ENCODE data around the gene YBEY. TPM values are rescaled to one million over a fixed set of nuclear protein-coding genes. Genes with fewer than 3 reads are reported as not detected.

YBEY gene
- total and polyA plus RNA-seq, 2 donors (not counting 1 experiment from before 2014, with no cell fraction given) = 15.9 to 18.6 TPM

DNA sequence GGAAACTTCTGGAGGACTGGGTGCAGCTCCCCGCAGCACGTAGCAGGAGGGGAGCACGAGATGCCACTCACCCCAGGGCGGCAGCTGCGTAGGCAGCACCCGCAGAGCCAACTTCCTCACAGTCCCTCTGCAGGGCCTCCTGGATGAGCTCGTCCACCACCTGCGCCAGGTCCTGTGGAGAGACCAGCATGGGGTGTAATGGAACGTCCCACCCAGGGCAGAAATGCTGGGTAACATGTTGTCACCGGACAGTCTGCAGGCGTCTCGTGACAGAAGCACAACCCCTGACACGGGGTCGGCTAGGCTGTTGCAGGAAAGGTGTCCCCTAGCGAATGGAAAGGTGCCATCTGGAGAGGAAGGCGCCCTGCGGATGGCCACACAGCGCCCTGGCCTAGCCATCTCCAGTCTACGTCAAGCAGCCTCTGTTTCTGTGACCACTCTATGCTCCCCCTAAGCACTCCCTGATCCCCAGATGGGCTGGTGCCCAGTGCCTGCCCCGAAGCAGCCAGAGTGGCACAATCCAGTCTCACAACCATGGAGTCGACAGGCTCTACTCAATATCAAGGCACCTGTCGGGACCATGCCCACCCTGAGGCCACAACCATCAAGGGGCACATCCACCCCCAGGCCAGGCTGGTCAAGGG lies 22.0 kb upstream of the YBEY start:
- TF ChIP-seq EZH2 (IDR thresholded peaks at IDR 0.05; ENCODE audit: low read length, missing control alignments) = no peak
- TF ChIP-seq, protein P1, sequence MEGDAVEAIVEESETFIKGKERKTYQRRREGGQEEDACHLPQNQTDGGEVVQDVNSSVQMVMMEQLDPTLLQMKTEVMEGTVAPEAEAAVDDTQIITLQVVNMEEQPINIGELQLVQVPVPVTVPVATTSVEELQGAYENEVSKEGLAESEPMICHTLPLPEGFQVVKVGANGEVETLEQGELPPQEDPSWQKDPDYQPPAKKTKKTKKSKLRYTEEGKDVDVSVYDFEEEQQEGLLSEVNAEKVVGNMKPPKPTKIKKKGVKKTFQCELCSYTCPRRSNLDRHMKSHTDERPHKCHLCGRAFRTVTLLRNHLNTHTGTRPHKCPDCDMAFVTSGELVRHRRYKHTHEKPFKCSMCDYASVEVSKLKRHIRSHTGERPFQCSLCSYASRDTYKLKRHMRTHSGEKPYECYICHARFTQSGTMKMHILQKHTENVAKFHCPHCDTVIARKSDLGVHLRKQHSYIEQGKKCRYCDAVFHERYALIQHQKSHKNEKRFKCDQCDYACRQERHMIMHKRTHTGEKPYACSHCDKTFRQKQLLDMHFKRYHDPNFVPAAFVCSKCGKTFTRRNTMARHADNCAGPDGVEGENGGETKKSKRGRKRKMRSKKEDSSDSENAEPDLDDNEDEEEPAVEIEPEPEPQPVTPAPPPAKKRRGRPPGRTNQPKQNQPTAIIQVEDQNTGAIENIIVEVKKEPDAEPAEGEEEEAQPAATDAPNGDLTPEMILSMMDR (conservative IDR thresholded peaks at IDR 0.05 in 1 of 2, IDR thresholded peaks at IDR 0.05 in 1 of 2; ENCODE audit: low read depth in 1 of 2, low read length in 2 of 2) = no peak
- no peaks in the 10 kb centered on the region for H3K79me2 ChIP-seq (ENCODE audit: control insufficient read depth, insufficient read depth, low read length)
- H3K4me1 ChIP-seq (ENCODE audit: control insufficient read depth, extremely low read depth, insufficient read depth, low read length) = no peaks in the 10 kb centered on the region
- H4K20me1 ChIP-seq (ENCODE audit: control insufficient read depth, extremely low read depth, insufficient read depth, low read length) = no peaks in the 10 kb centered on the region
- H3K9ac ChIP-seq (ENCODE audit: insufficient read depth, low read length) = no peak overlapping the region
- no peaks in the 10 kb centered on the region for H3K9me3 ChIP-seq (ENCODE audit: control insufficient read depth, insufficient read depth, low read depth, low read length)
- H3K27me3 ChIP-seq (ENCODE audit: control insufficient read depth, insufficient read depth, low read length) = no peaks in the 10 kb centered on the region
- H3K27ac ChIP-seq (ENCODE audit: insufficient read depth, low read length) = no peak overlapping the region
- H3K4me2 ChIP-seq (ENCODE audit: extremely low read depth, insufficient read depth, low read length) = no peak overlapping the region
- no peak overlapping the region for H2AFZ ChIP-seq (ENCODE audit: low read length)
- H3K36me3 ChIP-seq (ENCODE audit: control insufficient read depth, insufficient read depth, low read length) = peaks cover 29% of the 10 kb centered on the region
- no peak for DNase-seq (ENCODE audit: low read depth in 2 of 2)
- H3K4me3 ChIP-seq (replicated peaks in 1 of 4; ENCODE audit: control extremely low read depth in 1 of 4, insufficient read depth in 1 of 4, low read depth in 3 of 4, low read length in 4 of 4) = no peak overlapping the region

DNA sequence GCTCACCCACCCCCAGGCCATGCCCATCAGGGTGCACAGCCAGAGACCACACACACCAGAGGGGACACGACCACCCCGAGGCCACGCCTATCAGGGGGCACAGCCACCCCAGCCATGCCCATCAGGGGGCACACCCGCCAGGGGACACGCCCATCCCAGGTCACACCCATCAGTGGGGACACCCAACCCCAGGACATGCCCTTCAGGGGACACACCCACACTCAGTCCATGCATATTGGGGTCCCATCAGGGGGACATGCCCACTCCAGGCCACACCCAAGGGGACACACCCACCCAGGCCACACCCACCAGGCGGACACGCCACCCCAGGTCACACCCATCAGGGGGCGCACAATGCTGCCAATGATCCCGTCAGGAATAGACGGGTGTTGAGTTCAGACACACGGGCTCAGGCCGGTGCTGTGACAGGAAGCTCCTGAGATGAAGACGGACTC lies 21.4 kb upstream of the YBEY start:
- Histone ChIP-seq H3K36me3 (ENCODE audit: control insufficient read depth, insufficient read depth, low read length) (peaks cover 34% of the 10 kb centered on the region), H3K4me1 (ENCODE audit: control insufficient read depth, extremely low read depth, insufficient read depth, low read length) (no peaks in the 10 kb centered on the region), H3K9me3 (ENCODE audit: control insufficient read depth, insufficient read depth, low read depth, low read length) (no peaks in the 10 kb centered on the region), H3K9ac (ENCODE audit: insufficient read depth, low read length) (no peak overlapping the region), H2AFZ (ENCODE audit: low read length) (no peak overlapping the region), H3K27ac (ENCODE audit: insufficient read depth, low read length) (no peak overlapping the region), H3K27me3 (ENCODE audit: control insufficient read depth, insufficient read depth, low read length) (no peaks in the 10 kb centered on the region), H3K4me3 (replicated peaks in 1 of 4; ENCODE audit: control extremely low read depth in 1 of 4, insufficient read depth in 1 of 4, low read depth in 3 of 4, low read length in 4 of 4) (no peak overlapping the region), H4K20me1 (ENCODE audit: control insufficient read depth, extremely low read depth, insufficient read depth, low read length) (no peaks in the 10 kb centered on the region), H3K4me2 (ENCODE audit: extremely low read depth, insufficient read depth, low read length) (no peak overlapping the region), H3K79me2 (ENCODE audit: control insufficient read depth, insufficient read depth, low read length) (no peaks in the 10 kb centered on the region)
- TF ChIP-seq, protein P1 (conservative IDR thresholded peaks at IDR 0.05 in 1 of 2, IDR thresholded peaks at IDR 0.05 in 1 of 2; ENCODE audit: low read depth in 1 of 2, low read length in 2 of 2) = no peak
- TF ChIP-seq EZH2 (IDR thresholded peaks at IDR 0.05; ENCODE audit: low read length, missing control alignments) = no peak
- no peak for DNase-seq (ENCODE audit: low read depth in 2 of 2)

DNA sequence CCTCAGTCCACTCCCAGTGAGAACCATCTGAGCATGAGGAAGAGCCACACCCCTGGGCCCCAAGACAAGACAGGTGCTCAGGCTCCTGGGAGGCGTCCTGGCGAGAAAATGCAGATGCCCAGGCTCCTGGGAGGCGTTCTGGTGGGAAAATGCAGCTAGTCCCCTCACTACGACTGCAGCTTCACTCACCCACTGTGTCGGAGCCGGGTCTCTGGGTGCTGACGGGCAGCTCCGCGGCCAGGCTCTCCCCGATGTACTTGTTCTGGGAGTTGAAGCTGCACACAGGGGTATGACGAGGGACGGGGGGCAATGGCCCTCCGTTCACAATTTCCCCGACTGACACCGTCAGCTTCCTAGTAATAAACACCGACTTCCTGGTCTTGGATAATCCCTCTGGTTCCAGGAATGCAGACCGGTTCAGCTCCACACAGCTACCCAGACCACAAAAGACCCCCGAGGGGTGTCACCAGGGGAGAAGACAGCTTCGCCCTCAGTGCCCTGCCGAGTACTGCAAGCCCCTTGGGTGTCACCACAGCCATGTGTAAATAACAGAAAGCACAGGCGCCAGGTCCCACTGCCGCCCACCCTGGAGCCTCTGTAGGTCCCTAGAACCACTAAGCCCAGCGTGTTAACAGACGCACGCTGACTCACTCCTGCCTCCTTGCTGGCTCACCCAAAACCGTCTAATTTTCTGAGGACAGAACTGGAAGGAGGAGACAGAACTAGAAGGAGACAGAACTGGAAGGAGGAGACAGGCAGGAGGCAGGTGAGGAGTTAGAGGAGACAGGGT lies 20.2 kb upstream of the YBEY start:
- no peak overlapping the region for H3K4me3 ChIP-seq (replicated peaks in 1 of 4; ENCODE audit: control extremely low read depth in 1 of 4, insufficient read depth in 1 of 4, low read depth in 3 of 4, low read length in 4 of 4)
- H3K27ac ChIP-seq (ENCODE audit: insufficient read depth, low read length) = no peak overlapping the region
- H3K79me2 ChIP-seq (ENCODE audit: control insufficient read depth, insufficient read depth, low read length) = no peaks in the 10 kb centered on the region
- no peak overlapping the region for H3K4me2 ChIP-seq (ENCODE audit: extremely low read depth, insufficient read depth, low read length)
- H3K9ac ChIP-seq (ENCODE audit: insufficient read depth, low read length) = no peak overlapping the region
- H3K9me3 ChIP-seq (ENCODE audit: control insufficient read depth, insufficient read depth, low read depth, low read length) = no peaks in the 10 kb centered on the region
- H2AFZ ChIP-seq (ENCODE audit: low read length) = no peak overlapping the region
- H3K27me3 ChIP-seq (ENCODE audit: control insufficient read depth, insufficient read depth, low read length) = no peaks in the 10 kb centered on the region
- TF ChIP-seq EZH2 (IDR thresholded peaks at IDR 0.05; ENCODE audit: low read length, missing control alignments) = no peak
- TF ChIP-seq, protein P1 (conservative IDR thresholded peaks at IDR 0.05 in 1 of 2, IDR thresholded peaks at IDR 0.05 in 1 of 2; ENCODE audit: low read depth in 1 of 2, low read length in 2 of 2) = no peak
- peaks cover 34% of the 10 kb centered on the region for H3K36me3 ChIP-seq (ENCODE audit: control insufficient read depth, insufficient read depth, low read length)
- H4K20me1 ChIP-seq (ENCODE audit: control insufficient read depth, extremely low read depth, insufficient read depth, low read length) = no peaks in the 10 kb centered on the region
- no peaks in the 10 kb centered on the region for H3K4me1 ChIP-seq (ENCODE audit: control insufficient read depth, extremely low read depth, insufficient read depth, low read length)
- no peak for DNase-seq (ENCODE audit: low read depth in 2 of 2)
